ENCODE measurements around the gene STATH.

DNA sequence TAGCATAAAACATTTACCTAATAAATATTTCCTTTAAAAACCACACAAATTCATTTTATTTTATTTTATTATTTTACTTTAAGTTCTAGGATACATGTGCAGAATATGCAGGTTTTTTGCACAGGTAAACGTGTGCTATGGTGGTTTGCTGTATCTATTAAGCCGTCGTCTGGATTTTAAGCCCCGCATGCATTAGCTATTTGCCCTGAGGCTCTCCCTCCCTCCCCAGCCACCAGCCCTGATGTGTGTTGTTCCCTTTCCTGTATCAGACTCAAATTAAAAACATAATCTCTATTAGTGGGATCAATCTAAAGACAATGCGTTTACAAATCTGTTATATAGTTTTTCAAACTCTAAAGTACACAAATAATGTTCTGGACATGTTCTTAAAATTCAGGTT lies 31.2 kb downstream of the STATH start:
- TF ChIP-seq, protein P1, sequence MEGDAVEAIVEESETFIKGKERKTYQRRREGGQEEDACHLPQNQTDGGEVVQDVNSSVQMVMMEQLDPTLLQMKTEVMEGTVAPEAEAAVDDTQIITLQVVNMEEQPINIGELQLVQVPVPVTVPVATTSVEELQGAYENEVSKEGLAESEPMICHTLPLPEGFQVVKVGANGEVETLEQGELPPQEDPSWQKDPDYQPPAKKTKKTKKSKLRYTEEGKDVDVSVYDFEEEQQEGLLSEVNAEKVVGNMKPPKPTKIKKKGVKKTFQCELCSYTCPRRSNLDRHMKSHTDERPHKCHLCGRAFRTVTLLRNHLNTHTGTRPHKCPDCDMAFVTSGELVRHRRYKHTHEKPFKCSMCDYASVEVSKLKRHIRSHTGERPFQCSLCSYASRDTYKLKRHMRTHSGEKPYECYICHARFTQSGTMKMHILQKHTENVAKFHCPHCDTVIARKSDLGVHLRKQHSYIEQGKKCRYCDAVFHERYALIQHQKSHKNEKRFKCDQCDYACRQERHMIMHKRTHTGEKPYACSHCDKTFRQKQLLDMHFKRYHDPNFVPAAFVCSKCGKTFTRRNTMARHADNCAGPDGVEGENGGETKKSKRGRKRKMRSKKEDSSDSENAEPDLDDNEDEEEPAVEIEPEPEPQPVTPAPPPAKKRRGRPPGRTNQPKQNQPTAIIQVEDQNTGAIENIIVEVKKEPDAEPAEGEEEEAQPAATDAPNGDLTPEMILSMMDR (IDR thresholded peaks at IDR 0.05; ENCODE audit: borderline replicate concordance, extremely low read depth, low read length, poor library complexity, severe bottlenecking), result no peak
- no peak for TF ChIP-seq EZH2 (IDR thresholded peaks at IDR 0.05; ENCODE audit: borderline replicate concordance, low read depth, low read length, severe bottlenecking)
